GM19193 (cell line): ENCODE data around the gene C14orf180.

Experiments used
- POLR2A ChIP-seq: IDR thresholded peaks from 4 replicates; pipeline ENCODE4 v1.6.1; 2011; ENCODE audit not compliant: insufficient read depth, insufficient read length; ENCODE audit errors: extremely low read depth

The C14orf180 gene

GRCh38 chr14:104589338-104590195 lies 10.0 kb downstream of the C14orf180 start:
- TF ChIP-seq POLR2A = no peak

DNA sequence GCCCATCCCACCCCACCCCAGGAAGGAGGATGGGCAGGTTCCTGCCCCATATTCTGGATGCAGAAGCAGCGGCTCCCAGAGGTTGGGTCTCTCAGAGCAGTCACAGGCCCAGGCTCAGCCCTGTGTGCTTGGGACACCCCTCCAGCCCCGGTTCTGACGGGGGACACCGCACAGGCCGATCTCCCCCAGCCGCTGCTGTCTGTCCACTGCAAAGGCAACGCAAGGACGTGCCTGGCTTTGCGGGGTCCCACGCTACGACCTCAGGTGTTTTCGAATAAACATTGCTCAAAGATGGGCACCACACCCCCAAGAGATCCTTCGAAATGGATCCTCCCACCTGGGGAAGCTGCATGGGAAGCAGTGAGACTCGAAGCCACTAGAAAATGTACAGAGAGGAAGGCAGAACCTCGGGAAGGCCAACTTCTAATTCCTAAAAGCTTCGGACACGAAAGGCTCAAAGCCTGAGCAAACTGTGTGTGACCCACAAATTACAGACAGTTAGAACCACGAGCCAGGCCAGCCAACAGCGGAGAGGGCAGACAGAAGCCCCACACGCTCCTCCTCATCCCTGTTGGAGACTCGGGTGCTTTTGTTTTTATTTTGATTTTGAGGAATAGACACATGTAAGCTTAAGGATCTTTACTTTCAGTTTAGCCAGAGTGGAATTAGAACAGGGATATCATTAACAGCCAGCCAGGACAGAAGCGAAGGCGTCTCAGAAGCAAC lies 10.8 kb downstream of the C14orf180 start:
- TF ChIP-seq POLR2A = no peak

DNA sequence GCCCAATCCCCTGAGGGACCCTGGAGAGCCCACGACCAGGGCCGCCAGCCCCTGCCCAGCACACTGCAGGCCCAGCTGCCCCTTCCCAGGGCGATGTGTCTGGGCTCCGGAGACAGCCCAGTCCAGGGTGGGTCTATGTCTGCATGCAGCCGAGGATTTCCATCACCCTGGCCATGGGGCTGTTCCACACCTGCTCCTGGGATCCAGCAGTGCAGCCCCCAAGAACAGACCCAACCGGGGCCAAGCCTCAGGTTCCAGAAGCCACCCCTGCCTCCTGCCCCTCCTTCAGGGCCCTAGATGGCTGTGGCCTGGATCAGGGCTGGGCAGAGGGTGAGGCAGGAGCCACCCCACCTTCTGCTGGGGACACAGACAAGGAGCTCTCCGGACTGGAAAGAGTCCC lies 11.5 kb downstream of the C14orf180 start:
- TF ChIP-seq POLR2A = no peak

DNA sequence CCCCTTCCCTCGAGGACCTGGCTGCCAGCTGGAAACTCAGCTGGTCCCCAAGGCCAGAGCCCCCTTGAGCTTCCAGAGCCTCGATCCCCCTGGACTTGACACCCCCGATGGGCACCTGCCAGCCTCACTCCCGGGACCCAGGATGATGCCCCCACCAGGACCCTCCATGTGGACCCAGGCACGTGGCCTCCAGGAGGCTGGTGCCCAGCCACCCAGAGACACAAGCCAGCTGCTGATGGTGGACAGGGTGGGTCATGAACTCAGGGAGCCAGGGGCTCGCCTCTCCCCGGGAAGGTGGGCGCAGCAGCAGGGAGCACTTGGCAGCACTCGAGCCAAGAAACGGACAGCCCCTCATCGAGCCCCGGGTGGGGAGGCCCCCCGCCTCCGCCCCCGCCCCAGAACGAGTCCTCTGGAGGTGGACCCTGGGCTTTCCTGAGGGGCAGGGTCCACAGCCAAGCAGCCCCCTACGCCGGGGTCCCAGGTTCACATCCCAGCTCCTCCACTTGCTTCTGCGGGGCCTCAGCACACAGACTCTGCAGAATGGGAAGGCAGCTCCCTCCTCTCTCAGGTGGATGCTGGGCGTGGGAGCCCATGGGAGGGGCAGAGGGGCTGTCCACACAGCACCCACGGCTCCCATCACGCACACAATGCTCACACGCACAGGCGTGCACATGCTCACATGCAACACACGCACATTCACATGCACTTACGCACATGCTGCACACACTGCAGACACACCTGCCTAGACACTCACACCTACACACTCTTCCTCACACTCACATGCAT lies 12.1 kb downstream of the C14orf180 start:
- no peak for TF ChIP-seq POLR2A

GRCh38 chr14:104592292-104592672 lies 12.7 kb downstream of the C14orf180 start:
- no peak for TF ChIP-seq POLR2A

- no peak for TF ChIP-seq POLR2A
These were observed 13.2 kb downstream of the C14orf180 start for GRCh38 chr14:104592785-104593184.

- no peak for TF ChIP-seq POLR2A
These were observed 13.7 kb downstream of the C14orf180 start for GRCh38 chr14:104593241-104593701.

DNA sequence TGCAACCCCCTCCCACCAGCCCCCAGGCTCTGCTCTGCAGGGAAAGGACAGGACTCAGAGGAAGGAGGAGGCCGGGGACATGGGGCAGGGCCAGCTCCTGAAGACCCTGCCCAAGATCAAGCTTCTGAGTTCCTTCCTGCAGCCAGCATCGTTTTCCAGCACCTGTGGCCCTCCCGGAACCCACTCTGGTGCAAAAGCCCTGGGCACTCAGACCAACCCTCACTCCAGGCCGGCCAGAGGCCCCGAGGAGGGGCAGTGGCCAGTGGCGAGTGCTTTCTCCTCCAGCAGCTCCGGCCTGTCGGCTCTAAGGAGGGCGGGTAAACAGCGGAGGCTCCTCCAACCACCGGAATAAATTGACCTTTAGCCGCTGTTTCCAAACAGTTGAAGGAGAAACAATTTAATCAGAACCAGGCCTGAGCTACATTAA lies 14.2 kb downstream of the C14orf180 start:
- no peak for TF ChIP-seq POLR2A

- no peak for TF ChIP-seq POLR2A
These were observed 14.9 kb downstream of the C14orf180 start for GRCh38 chr14:104594310-104595046.

DNA sequence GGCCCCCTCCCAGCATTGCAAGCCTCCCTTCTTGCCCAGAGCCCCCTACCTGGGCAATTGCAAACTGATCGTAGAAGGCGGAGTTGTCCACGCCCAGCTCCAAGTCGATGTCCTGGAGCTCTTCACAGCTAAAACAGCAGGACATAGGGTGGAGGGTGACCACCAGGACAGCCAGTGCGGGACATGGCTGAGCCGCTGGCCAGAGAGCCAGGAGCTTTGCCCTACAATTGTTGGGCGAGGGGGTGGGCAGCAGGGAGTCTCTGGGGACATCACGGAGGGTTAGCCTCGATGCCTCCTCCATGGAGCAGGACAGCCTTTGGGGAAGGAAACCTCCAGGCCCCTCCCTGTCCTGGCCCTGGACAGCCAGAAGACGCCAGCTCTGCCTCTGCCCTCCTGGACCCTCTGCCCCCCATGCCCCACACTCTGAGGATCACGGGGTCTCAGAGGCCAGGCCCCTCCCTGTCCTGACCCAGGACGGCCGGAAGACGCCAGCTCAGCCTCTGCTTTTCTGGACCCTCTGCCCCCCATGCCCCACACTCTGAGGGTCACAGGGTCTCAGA lies 15.6 kb downstream of the C14orf180 start:
- no peak for TF ChIP-seq POLR2A

DNA sequence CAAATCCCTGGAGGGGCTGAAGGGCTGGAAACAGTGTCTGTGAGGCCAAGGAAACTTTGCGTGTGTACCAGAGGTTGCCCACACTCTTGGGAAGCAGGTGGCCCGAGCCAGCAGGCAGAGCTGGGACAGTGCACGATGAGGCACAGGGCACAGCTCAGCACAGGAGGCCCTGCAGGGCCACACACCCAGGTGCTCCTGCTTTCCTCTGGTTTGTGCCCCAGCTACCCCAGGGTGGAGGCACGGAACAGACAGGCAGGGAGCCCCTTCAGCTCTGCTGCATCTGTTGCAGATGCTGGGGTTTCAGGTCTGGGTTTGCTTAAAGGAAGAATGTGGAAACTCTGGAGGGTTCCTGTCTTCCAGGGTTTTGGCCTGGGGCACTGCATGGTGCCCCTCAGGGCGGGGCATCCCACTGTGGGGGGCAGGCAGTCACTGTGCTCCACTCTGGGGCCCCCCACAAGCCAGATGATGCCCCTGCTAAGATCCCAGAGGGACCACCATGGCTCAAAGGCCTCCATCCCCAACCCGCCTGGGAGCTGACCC lies 16.4 kb downstream of the C14orf180 start:
- no peak for TF ChIP-seq POLR2A

DNA sequence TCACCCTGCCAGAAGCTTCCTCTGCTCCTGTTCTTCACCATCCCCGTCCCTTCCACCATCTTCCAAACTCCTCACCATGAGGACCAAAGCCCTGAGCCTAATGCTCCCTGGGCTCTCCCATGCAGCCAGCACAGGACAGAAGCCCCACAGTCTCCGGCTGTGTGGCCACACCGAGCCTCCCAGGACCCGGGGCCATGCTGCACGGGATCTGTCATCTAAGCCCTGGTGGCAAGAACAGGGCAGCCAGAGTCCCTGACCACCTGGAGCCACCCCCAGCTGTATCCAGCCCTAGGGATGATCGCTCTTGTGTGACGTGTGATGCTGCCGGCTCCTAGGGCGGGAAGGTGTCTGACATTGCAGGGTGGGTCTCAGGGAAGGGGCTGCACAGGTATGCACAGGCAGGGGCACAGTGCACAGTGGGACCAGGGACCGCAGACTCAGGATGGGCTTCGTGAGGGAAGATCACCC lies 16.9 kb downstream of the C14orf180 start:
- TF ChIP-seq POLR2A = no peak

GRCh38 chr14:104596927-104597351 lies 17.4 kb downstream of the C14orf180 start:
- TF ChIP-seq POLR2A = no peak

DNA sequence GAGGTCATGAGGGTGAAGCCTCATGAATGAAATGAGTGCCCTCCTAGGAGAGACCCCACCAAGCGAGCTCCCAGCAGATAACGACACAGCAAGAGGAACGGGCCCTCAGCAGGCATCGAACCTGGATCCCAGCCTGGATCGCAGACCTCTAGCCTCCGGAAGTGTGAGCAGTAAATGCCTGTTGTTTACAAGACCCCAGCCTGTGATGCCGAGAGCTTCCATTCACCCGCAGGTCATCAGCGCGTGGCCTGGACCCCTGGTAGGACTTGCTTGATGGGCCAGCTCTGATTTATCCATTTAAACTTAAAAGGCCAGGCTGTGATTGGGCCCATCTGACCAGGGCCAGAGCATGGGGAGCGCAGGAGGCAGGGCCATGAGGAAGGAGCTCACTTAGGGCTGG lies 18.0 kb downstream of the C14orf180 start:
- TF ChIP-seq POLR2A = no peak
